GM20000 (cell line): Measurements from ENCODE around the gene PARN.
"Not testable (repeated sequence)": the region's sequence is repeated elsewhere in the genome, so short reads cannot be mapped to it uniquely, and the experiment has no call there.

Experiments used
- DNase-seq: peaks from one replicate; pipeline ENCODE4 v3.0.0; 2012; ENCODE audit warnings: low spot score
- CTCF ChIP-seq: IDR thresholded peaks from 2 replicates; pipeline ENCODE4 v1.5.1; 2012; ENCODE audit warnings: mild to moderate bottlenecking, control low read depth; ENCODE audit errors: extremely low read depth, missing control alignments

The PARN gene

GRCh38 chr16:14428043-14428442 is 202.0 kb downstream of the PARN start:
- TF ChIP-seq CTCF: no peak
- no peak for DNase-seq

- TF ChIP-seq CTCF: no peak
- no peak for DNase-seq
Observed at GRCh38 chr16:14427371-14427948, 202.6 kb downstream of the PARN start.

- no peak for DNase-seq
- no peak for TF ChIP-seq CTCF
Observed at GRCh38 chr16:14424595-14424994, 205.5 kb downstream of the PARN start.

- no peak for DNase-seq
- no peak for TF ChIP-seq CTCF
Observed at GRCh38 chr16:14423344-14423743, 206.7 kb downstream of the PARN start.

- TF ChIP-seq CTCF: no peak
- no peak for DNase-seq
Observed at GRCh38 chr16:14420721-14421488, 209.2 kb downstream of the PARN start.

- DNase-seq: not testable (repeated sequence)
Observed at GRCh38 chr16:14420243-14420642, 209.8 kb downstream of the PARN start.

GRCh38 chr16:14419817-14420216 is 210.2 kb downstream of the PARN start:
- no peak for TF ChIP-seq CTCF
- no peak for DNase-seq

GRCh38 chr16:14418795-14419225 is 211.2 kb downstream of the PARN start:
- DNase-seq: no peak
- TF ChIP-seq CTCF: no peak
